GM19463 (cell line): ENCODE data around the gene SEMA3C.

ENCODE experiments used
- ATAC-seq: cut with Tn5 transposase; IDR thresholded peaks from one replicate; pipeline ENCODE4 v1.9.1; 2021; ENCODE audit warnings: mild to moderate bottlenecking, moderate library complexity; ENCODE audit not compliant: unreplicated experiment

The SEMA3C gene

DNA sequence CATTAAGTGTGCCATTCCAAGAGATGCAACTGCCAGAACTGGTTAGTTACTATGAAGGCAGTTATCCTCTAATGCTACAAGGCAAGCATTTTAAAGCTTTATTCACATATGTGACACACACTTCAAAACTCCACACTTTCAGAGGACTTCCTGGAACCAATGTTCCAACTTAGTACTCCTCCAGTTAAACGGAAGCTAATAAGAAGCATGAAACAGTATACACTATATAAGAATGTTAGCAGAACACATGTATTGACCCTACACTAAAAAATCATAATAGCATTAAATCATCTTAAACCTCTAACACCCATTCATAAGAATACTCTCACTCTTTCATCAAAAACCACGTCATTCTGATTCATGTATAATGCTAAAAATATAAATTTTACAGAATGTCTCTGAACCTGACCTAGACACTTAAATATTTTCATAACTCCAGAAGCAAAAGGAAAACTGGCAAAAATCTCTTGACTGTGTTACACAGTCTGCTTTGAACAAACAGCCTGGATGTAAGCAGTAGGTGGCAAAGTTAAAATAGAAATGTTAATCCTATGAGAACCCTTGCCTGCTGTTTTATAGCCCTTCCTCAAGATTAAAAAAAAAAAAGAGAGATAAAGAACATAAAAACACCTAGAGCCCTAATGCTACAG lies 135.0 kb downstream of the SEMA3C start:
- no peak for ATAC-seq

GRCh38 chr7:80783186-80783677 lies 135.6 kb downstream of the SEMA3C start:
- ATAC-seq = no peak

- ATAC-seq = no peak
These were observed 137.3 kb downstream of the SEMA3C start for GRCh38 chr7:80781561-80781979.

- ATAC-seq = no peak
These were observed 137.7 kb downstream of the SEMA3C start for GRCh38 chr7:80781146-80781545.

DNA sequence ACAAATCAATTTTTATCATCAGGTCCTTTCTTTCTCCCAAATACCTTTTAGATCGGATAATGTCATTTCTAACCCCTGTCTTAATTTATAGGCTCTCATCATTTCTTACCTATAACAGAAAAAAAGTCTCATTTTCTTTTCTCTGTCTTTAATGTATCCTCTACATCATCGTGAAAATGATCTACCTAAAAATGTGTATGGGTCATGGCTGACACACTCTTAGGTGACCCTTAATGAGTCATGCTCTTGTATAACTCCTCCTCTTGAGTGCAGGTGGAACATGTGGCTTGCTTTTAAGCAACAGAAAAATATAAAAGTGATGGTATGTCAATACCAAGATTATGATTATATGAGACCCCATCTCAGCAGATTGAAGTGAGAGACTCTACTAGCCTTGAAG lies 139.4 kb downstream of the SEMA3C start:
- ATAC-seq = no peak

DNA sequence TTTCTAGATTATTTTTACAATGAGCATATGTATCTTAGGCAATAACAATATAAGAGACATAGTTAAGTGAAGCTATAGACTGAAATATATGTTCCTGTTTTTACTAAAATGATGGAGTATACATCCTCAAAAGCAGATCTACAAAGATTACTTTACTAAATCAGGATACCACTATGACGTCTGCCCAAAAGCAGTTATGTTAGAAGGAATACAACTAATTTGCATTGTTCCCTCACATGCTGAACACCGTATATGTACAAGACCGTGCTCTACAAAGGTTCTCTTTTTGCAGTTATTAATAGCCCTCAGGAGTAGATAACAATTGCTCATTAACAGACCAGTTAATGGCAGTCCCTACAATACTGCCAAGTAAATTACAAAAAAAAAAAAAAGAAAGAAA lies 143.0 kb downstream of the SEMA3C start:
- ATAC-seq = no peak

- ATAC-seq = no peak
These were observed 143.4 kb downstream of the SEMA3C start for GRCh38 chr7:80775482-80775881.

DNA sequence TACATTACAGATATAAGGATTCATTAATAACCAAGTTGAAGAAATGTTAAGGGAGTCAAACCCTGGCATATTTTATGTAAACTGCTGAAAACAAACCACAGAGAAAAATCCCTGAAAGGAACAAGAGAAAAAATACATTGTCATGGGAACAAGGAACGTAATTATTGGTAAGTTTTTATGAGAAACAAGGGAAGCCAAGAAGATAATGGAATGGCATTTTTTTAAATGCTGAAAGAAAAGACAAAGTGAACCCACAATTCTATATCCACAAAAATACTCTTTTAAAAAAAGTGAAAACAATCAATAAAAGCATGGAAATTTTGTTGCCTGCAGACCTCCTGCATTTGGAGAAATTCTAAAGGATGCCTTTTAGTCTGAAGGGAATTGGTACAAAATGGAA lies 144.0 kb downstream of the SEMA3C start:
- ATAC-seq = no peak

GRCh38 chr7:80773787-80774508 lies 144.9 kb downstream of the SEMA3C start:
- ATAC-seq = no peak

DNA sequence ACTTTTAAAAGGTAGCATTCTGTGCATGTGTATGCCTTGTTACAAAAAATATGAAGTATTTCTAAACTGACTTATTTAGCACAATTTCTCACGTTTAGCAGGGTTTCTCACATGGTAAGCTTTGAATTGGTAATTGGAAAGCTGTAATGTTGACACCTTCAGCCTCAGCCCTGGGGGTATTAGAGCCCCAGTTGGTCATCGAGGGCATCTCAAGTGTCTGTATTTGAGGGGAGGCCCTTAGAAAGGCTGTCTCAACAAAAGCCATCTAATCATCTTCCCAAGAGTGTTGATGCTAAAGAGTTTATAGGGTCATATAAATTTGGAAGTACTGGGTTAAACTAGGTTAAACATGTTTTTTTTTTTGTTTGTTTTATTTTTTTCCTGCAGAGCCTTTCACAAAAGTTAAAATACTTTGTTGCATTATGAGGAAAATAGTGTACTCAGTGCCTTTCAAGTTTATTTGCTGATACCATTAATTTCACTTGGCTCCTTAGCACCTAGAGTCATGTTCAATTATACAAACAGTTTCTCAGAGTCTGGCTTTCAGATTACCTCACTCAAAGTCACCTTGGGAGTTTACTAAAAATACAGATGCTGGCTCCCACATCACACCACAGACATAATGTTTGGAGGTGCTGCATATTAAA lies 146.4 kb downstream of the SEMA3C start:
- no peak for ATAC-seq

DNA sequence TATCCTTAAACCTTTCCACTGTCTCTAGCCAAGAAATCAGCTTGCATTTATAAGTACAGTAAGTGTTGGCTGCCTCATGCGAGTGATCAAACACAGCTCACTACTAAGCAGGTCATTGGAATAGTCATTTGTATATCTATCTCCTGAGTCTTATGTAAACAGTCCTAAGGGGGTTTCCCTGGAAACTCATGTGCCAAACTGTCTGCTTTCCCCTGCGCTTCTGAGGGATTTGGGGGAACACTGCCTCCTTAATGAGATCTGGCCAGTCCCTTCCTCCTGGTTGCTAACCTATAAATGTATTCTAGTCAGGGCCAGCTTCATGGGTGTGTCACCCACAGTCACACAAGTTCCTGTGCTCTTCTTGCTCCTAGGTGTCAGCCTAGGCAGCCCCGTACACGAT lies 147.3 kb downstream of the SEMA3C start:
- ATAC-seq = no peak

DNA sequence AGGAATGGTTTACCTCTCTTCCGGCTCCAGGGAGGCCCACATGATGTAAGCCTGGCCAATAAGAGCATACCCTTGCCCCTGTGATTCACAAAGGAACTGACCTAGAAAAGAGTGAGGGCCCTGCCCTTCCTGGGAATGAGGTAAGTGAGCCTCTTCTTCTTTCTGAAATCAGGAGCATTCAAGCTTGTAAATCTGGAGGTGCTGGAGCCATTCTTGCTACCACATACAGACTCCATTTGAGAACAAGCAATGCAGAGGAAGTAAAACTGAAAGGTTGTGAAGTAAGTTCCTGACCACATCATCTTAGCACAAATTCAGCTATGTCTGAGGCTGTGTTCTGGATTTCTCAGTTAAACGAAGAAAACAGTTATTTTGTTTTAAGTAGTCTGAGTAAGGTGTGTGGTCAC lies 148.2 kb downstream of the SEMA3C start:
- ATAC-seq = peak; percentile 72

DNA sequence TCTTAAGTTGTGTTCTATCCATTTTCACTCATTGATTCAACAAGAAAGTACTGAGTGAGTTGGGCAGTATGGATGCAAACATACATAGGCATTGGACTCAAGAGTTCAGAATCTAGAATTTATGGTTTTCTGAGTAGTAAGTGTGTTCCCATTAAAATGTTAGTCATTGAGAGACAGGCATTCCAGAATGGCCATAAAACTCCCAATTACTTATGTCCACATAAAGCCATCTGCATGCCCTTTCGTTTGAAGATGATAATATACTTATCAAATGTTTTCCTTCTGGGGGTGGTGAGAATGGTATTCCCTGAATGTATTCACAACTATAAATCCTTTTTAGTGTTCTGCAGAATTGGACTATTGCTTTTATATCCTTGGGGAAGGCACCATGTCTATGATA lies 148.8 kb downstream of the SEMA3C start:
- no peak for ATAC-seq

- no peak for ATAC-seq
These were observed 150.1 kb downstream of the SEMA3C start for GRCh38 chr7:80768756-80769155.

DNA sequence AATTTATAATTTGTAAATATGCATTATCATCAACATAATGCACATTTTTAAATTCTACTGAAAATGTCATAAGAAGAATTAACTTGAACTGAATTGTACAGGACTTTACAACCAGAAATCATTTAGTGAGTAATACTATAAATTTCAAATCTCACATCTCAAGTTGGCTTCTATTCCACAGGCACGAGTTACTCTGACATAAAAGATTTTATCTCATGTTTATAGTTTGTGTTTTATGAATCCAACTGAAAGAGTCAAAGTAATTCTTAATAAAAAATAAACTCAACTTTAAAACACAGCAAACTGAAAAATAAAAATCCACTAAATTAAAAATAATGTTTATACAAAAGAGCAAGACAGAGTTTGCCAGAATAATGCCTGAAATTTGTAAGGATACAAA lies 151.2 kb downstream of the SEMA3C start:
- ATAC-seq = no peak

DNA sequence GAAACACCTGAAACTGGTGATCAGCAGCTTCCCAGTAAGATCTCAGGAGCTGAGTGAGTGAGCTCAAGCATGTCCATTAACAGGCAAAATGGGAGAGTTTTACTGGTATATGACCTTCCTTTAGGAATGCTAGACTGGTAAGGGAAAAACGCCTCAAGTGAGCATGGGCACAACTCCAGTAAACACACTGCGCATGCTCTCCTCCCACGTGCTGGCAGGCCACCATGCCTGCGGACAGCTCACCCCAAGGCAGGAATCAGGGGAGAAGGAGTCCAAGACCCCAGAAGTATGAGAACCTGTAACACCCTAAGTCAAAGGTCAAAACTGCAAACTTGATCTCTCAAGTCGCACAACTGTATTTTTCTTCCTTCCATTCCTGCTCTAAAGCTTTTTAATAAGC lies 152.1 kb downstream of the SEMA3C start:
- no peak for ATAC-seq

GRCh38 chr7:80764132-80764531 lies 154.7 kb downstream of the SEMA3C start:
- ATAC-seq = no peak

- no peak for ATAC-seq
These were observed 155.1 kb downstream of the SEMA3C start for GRCh38 chr7:80763704-80764103.

GRCh38 chr7:80763289-80763688 lies 155.6 kb downstream of the SEMA3C start:
- ATAC-seq = no peak

GRCh38 chr7:80760292-80760691 lies 158.6 kb downstream of the SEMA3C start:
- no peak for ATAC-seq

DNA sequence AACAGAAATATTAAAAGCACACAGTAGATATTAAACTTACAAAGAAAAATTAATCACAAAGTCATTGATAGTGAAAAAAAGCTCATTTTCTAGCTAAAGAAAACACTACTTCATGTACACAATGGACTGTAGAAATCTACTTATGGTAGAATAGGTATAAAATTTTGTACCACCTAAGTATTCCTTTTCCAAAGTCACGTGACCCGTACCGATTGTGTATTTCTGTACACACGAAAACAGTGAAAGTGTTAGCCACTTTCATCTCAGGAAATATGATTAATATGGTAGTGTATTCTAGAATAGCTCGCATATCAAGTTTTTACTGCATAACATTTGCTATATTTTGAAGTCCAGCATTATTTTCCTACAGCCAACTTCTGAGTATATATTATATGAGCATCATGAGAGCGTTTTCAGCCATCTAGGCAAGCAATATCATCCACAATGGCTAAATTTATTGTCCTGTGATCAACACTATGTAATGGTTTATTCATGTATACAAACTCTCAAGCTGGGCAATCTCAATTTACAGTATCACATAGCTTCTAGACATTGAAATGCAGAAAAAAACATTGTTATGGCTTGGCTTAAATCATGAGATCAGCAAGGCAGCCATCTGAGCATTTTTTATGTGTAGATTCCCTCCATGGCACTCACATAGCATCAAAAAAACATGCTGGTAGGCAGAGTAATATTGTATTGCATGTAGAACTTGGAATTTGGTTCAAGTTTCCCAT lies 165.7 kb downstream of the SEMA3C start:
- ATAC-seq = no peak
